CD4-positive, alpha-beta T cell (primary cell): ENCODE results near the gene WDR91. TPM values are rescaled to one million over a fixed set of nuclear protein-coding genes. Genes with fewer than 3 reads are reported as not detected.

Experiments used
- ATAC-seq: fragments of 200-7000 bp; cut with Tn5 transposase; one replicate; pipeline ENCODE4 v1.10.0; 2022; ENCODE audit warnings: mild to moderate bottlenecking; ENCODE audit not compliant: poor library complexity
- CTCF ChIA-PET: fragments of 350-600 bp; sonication (Branson Sonifier 250); formaldehyde crosslinking; loops from one replicate; lab custom pipeline; 2021; ENCODE audit warnings: antibody characterized with exemption, inconsistent platforms; lab: Charles Lee
- POLR2A ChIA-PET: fragments of 350-600 bp; sonication (Branson Sonifier 250); formaldehyde crosslinking; loops from one replicate; lab custom pipeline; 2021; ENCODE audit warnings: antibody characterized with exemption, inconsistent platforms; lab: Charles Lee
- DNase-seq, 14 experiments: peaks; one replicate each; pipeline ENCODE4 v3.0.0-alpha.2; 2013 to 2020; ENCODE audit warnings: mixed read lengths in 2 of 14
- H3K27ac ChIP-seq, 2 donors: one replicate each; pipeline versions ENCODE4 v1.5.1 to v1.7.0; 2013; ENCODE audit warnings: low read length in 2 of 2, low read depth in 1 of 2, mild to moderate bottlenecking in 1 of 2
- H3K27me3 ChIP-seq, 2 experiments: 1 replicate in 1 of 2; 2 replicates in 1 of 2; pipeline versions ENCODE4 v1.6.1 to v1.7.0; 2013; ENCODE audit warnings: low read length in 2 of 2, control low read depth in 1 of 2, mild to moderate bottlenecking in 1 of 2, moderate library complexity in 1 of 2; ENCODE audit not compliant: insufficient read depth in 2 of 2, control insufficient read depth in 1 of 2
- H3K36me3 ChIP-seq: one replicate; pipeline ENCODE4 v1.6.1; 2013; ENCODE audit warnings: low read length, control low read depth; ENCODE audit not compliant: insufficient read depth
- H3K4me1 ChIP-seq: one replicate; pipeline ENCODE4 v1.6.1; 2013; ENCODE audit warnings: low read length, control low read depth; ENCODE audit not compliant: insufficient read depth
- H3K4me3 ChIP-seq: one replicate; pipeline ENCODE4 v1.5.1; 2013; ENCODE audit warnings: mild to moderate bottlenecking, low read length, moderate library complexity
- H3K9me3 ChIP-seq, 2 experiments: 1 replicate in 1 of 2; 2 replicates in 1 of 2; pipeline versions ENCODE4 v1.6.1 to v1.7.0; 2013; ENCODE audit warnings: low read length in 2 of 2, mild to moderate bottlenecking in 2 of 2, control low read depth in 1 of 2, moderate library complexity in 1 of 2; ENCODE audit not compliant: control insufficient read depth in 1 of 2, insufficient read depth in 1 of 2
- H3K27ac Mint-ChIP-seq: one replicate; pipeline ENCODE4 v1.8.0; 2020; ENCODE audit warnings: mixed read lengths
- H3K27me3 Mint-ChIP-seq: one replicate; pipeline ENCODE4 v1.8.0; 2021; ENCODE audit warnings: mixed read lengths
- H3K36me3 Mint-ChIP-seq: one replicate; pipeline ENCODE4 v1.8.0; 2021; ENCODE audit warnings: low read depth, mixed read lengths
- H3K4me1 Mint-ChIP-seq: one replicate; pipeline ENCODE4 v1.8.0; 2021; ENCODE audit warnings: low read depth, mixed read lengths
- H3K4me3 Mint-ChIP-seq: one replicate; pipeline ENCODE4 v1.8.0; 2020; ENCODE audit warnings: mild to moderate bottlenecking, mixed read lengths
- H3K9me3 Mint-ChIP-seq: one replicate; pipeline ENCODE4 v1.8.0; 2020; ENCODE audit warnings: mixed read lengths
- intact Hi-C, 2 experiments: fragments of 100-400 bp; cut with DNase I in 1 of 2; cut with micrococcal nuclease in 1 of 2; formaldehyde crosslinking; loops; one replicate each; pipeline versions ENCODE4 v1.15.1 to v1.9.0; 2023 to 2025; cut with DNase I, micrococcal nuclease
- total RNA-seq, 174 experiments: library from RNA in 2 of 174; stranded (reverse) in 2 of 174; gene quantifications; one replicate each; pipeline ENCODE4 v1.2.3 and lab custom pipeline; 2021 to 2026
- TF ChIP-seq, protein P1 (sequence below): fragments of 200-600 bp; IDR thresholded peaks from one replicate; pipeline ENCODE4 v1.8.0; 2022; ENCODE audit warnings: antibody characterized with exemption, mild to moderate bottlenecking

The WDR91 gene
- total RNA-seq, 2 experiments from 2014 or later: 39.9 to 41.7 TPM

DNA sequence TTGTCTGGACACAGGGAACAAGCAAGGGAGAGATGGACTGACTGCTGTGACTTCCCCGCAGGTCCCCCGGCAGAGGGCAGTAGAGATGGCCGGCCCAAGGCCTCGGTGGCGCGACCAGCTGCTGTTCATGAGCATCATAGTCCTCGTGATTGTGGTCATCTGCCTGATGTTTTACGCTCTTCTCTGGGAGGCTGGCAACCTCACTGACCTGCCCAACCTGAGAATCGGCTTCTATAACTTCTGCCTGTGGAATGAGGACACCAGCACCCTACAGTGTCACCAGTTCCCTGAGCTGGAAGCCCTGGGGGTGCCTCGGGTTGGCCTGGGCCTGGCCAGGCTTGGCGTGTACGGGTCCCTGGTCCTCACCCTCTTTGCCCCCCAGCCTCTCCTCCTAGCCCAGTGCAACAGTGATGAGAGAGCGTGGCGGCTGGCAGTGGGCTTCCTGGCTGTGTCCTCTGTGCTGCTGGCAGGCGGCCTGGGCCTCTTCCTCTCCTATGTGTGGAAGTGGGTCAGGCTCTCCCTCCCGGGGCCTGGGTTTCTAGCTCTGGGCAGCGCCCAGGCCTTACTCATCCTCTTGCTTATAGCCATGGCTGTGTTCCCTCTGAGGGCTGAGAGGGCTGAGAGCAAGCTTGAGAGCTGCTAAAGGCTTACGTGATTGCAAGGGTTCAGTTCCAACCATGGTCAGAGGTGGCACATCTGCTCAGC lies 46.8 kb downstream of the WDR91 start:
- intact Hi-C loops: loop anchor here (5.0 to 10.0 kb wide), 5 partner anchors 48 to 710 kb away; partner anchors contain the start of genes WDR91 (in 2 of the 2), AKR1B1 (in 1 of the 2), BPGM (in 1 of the 2) and STMP1 (in 1 of the 2)
- H3K27me3 ChIP-seq: no peaks in the 10 kb centered on the region
- Mint-ChIP-seq H3K27me3 (no peaks in the 10 kb centered on the region), H3K27ac (peak overlapping the region; percentile 94), H3K4me1 (peaks cover 49% of the 10 kb centered on the region), H3K36me3 (peaks cover 94% of the 10 kb centered on the region), H3K4me3 (no peak overlapping the region), H3K9me3 (peaks cover 5% of the 10 kb centered on the region)
- H3K27ac ChIP-seq: no peak overlapping the region
- TF ChIP-seq, protein P1, sequence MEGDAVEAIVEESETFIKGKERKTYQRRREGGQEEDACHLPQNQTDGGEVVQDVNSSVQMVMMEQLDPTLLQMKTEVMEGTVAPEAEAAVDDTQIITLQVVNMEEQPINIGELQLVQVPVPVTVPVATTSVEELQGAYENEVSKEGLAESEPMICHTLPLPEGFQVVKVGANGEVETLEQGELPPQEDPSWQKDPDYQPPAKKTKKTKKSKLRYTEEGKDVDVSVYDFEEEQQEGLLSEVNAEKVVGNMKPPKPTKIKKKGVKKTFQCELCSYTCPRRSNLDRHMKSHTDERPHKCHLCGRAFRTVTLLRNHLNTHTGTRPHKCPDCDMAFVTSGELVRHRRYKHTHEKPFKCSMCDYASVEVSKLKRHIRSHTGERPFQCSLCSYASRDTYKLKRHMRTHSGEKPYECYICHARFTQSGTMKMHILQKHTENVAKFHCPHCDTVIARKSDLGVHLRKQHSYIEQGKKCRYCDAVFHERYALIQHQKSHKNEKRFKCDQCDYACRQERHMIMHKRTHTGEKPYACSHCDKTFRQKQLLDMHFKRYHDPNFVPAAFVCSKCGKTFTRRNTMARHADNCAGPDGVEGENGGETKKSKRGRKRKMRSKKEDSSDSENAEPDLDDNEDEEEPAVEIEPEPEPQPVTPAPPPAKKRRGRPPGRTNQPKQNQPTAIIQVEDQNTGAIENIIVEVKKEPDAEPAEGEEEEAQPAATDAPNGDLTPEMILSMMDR: no peak
- H3K9me3 ChIP-seq: peaks cover 5 to 9% of the 10 kb centered on the region in 2 experiments
- POLR2A ChIA-PET: interaction anchor here (0.9 to 5.3 kb wide), 6 partner anchors 9 to 519 kb away, joined by 3 to 35 read pairs (median 4); partner anchors contain the start of genes AGBL3 and TMEM140
- peaks cover 65% of the 10 kb centered on the region for H3K36me3 ChIP-seq
- H3K4me1 ChIP-seq: peaks cover 42% of the 10 kb centered on the region
- no peak for DNase-seq
- no peak for ATAC-seq
- H3K4me3 ChIP-seq: no peak overlapping the region
- CTCF ChIA-PET: interaction anchor here (1.5 kb wide), 1 partner anchor 179 kb away, joined by 4 read pairs; the partner anchor contains the start of gene AGBL3

DNA sequence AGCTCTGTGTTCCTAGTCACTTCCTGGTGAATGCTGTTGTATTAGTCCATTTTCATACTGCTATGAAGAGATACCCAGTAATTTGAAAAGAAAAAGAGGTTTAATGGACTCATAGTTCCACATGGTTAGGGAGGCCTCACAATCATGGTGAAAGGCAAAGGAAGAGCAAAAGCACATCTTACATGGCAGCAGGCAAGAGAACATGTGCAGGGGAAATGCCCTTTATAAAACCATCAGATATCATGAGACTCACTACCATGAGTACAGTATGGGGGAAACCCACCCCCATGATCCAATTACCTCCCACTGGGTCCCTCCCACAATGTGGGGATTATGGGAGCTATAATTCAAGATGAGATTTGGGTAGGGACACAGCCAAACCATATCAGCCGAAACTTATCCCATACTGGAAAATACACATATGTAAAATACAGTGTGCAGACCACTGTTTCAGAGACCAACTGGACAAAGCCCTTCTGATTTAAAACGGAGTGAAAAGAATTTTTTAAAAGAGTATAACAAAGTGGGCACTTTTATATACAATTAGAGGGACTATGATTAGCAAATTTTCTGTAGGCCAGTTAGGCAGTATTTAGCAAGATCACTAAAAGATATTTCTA lies 48.8 kb downstream of the WDR91 start:
- Mint-ChIP-seq H3K4me3 (no peak overlapping the region), H3K36me3 (peaks cover 92% of the 10 kb centered on the region), H3K27ac (no peak overlapping the region), H3K27me3 (no peaks in the 10 kb centered on the region), H3K4me1 (peaks cover 38% of the 10 kb centered on the region), H3K9me3 (peaks cover 5% of the 10 kb centered on the region)
- intact Hi-C loops: loop anchor here in 1 of 2 experiments (10.0 kb wide), 3 partner anchors 298 to 708 kb away; partner anchors contain the start of genes AKR1B1 and STMP1
- ChIA-PET CTCF (interaction anchor here (1.3 kb wide), 1 partner anchor 8 kb away, joined by 4 read pairs; no protein-coding TSS in a partner anchor), POLR2A (interaction anchor here (5.3 kb wide), 1 partner anchor 14 kb away, joined by 35 read pairs; the partner anchor contains the start of gene TMEM140)
- no peak overlapping the region for H3K27ac ChIP-seq
- peaks cover 36% of the 10 kb centered on the region for H3K4me1 ChIP-seq
- no peak for DNase-seq
- no peak for ATAC-seq
- peaks cover 52% of the 10 kb centered on the region for H3K36me3 ChIP-seq
- TF ChIP-seq, protein P1: no peak
- no peak overlapping the region for H3K4me3 ChIP-seq
- no peaks in the 10 kb centered on the region for H3K27me3 ChIP-seq
- peaks cover 5 to 14% of the 10 kb centered on the region in 2 experiments for H3K9me3 ChIP-seq

- Mint-ChIP-seq H3K4me1 (peaks cover 38% of the 10 kb centered on the region), H3K27me3 (no peaks in the 10 kb centered on the region), H3K27ac (peak overlapping the region; percentile 29), H3K9me3 (peaks cover 7% of the 10 kb centered on the region), H3K36me3 (peaks cover 92% of the 10 kb centered on the region), H3K4me3 (no peak overlapping the region)
- ATAC-seq (no peak), DNase-seq (no peak)
- H3K4me3 ChIP-seq: no peak overlapping the region
- intact Hi-C loops: loop anchor here in 1 of 2 experiments (10.0 kb wide), 3 partner anchors 297 to 707 kb away; partner anchors contain the start of genes AKR1B1 and STMP1
- ChIA-PET POLR2A (interaction anchor here (1.6 kb wide), 1 partner anchor 14 kb away, joined by 5 read pairs; the partner anchor contains the start of gene TMEM140), CTCF (interaction anchor here (1.3 to 2.4 kb wide), 3 partner anchors 8 to 176 kb away, joined by 4 to 19 read pairs (median 5); partner anchors contain the start of genes AGBL3 and CYREN)
- no peaks in the 10 kb centered on the region for H3K27me3 ChIP-seq
- no peak overlapping the region for H3K27ac ChIP-seq
- TF ChIP-seq, protein P1: no peak
- H3K9me3 ChIP-seq: peaks cover 11 to 14% of the 10 kb centered on the region in 2 experiments
- peaks cover 48% of the 10 kb centered on the region for H3K36me3 ChIP-seq
- H3K4me1 ChIP-seq: peaks cover 34% of the 10 kb centered on the region
Measured at GRCh38 chr7:135161669-135162068, 49.7 kb downstream of the WDR91 start.
